HCT116 (cell line): ENCODE measurements around the gene TMEM181. TPM values are rescaled to one million over a fixed set of nuclear protein-coding genes. Genes with fewer than 3 reads are reported as not detected.
A peak's percentile ranks its signal among the peaks of the same experiment; 100 is the strongest.

Source experiments
- ATAC-seq: fragments of 200-7000 bp; cut with Tn5 transposase; 2 replicates; pipeline ENCODE4 v1.9.1; 2020; ENCODE audit warnings: mild to moderate bottlenecking, moderate library complexity
- BruUV-seq: library from RNA; stranded (reverse); fragments of 400-500 nt; replicated peaks from 2 replicates; lab custom pipeline; 2021; lab: Mats Ljungman, UMichigan
- CTCF ChIA-PET: fragments of 300-600 bp; sonication (Branson Sonifier 250); formaldehyde crosslinking; loops from one replicate; lab custom pipeline; 2021; ENCODE audit warnings: antibody characterized with exemption; lab: Charles Lee
- POLR2A ChIA-PET: fragments of 300-600, 350-600 bp; sonication (Branson Sonifier 250); formaldehyde crosslinking; loops from one replicate; lab custom pipeline; 2021; ENCODE audit warnings: antibody characterized with exemption; lab: Charles Lee
- RAD21 ChIA-PET, 2 experiments: fragments of 300-600 bp; sonication (Branson Sonifier 250); formaldehyde crosslinking; loops; one replicate each; lab custom pipeline; 2023; ENCODE audit warnings: low total read pairs in 2 of 2; ENCODE audit not compliant: uncharacterized antibody in 2 of 2, unreplicated experiment in 2 of 2, low non-redundant PET in 1 of 2; lab: Charles Lee
- DNase-seq: peaks from one replicate; pipeline ENCODE4 v3.0.0-alpha.2; 2010; ENCODE audit warnings: low read depth, low spot score
- H2AFZ ChIP-seq: fragments of 200-600 bp; shearing (Covaris generic), sonication (generic); 2 replicates; pipeline ENCODE4 v1.6.1; 2017; ENCODE audit warnings: low read depth, mixed run types, mixed read lengths, antibody characterized with exemption, low read length; ENCODE audit not compliant: poor library complexity, severe bottlenecking
- H3K27ac ChIP-seq: 2 replicates; pipeline ENCODE4 v1.5.1; 2012; ENCODE audit warnings: low read depth, low read length
- H3K27me3 ChIP-seq: fragments of 200-600 bp; sonication (generic); 2 replicates; pipeline ENCODE4 v1.6.1; 2016; ENCODE audit warnings: mixed run types, low read length, mixed read lengths; ENCODE audit not compliant: insufficient read depth
- H3K36me3 ChIP-seq, 2 experiments: fragments of 200-500 bp in 1 of 2; fragments of 200-600 bp in 1 of 2; sonication (Bioruptor generic) in 1 of 2; sonication (generic) in 1 of 2; 2 replicates each; pipeline versions ENCODE4 v1.5.1 to v1.6.1; 2014 to 2016; ENCODE audit warnings: low read length in 2 of 2, inconsistent platforms in 1 of 2, mixed read lengths in 1 of 2, mixed run types in 1 of 2; ENCODE audit not compliant: insufficient read depth in 2 of 2, control insufficient read depth in 1 of 2
- H3K4me1 ChIP-seq, 2 experiments: fragments of 200-600 bp in 1 of 2; sonication (generic) in 1 of 2; 2 replicates each; pipeline versions ENCODE4 v1.5.1 to v1.6.1; 2012 to 2017; ENCODE audit warnings: low read length in 2 of 2, inconsistent platforms in 1 of 2, mild to moderate bottlenecking in 1 of 2, mixed read lengths in 1 of 2, mixed run types in 1 of 2, moderate library complexity in 1 of 2; ENCODE audit not compliant: insufficient read depth in 2 of 2, control insufficient read depth in 1 of 2
- H3K4me2 ChIP-seq: fragments of 200-600 bp; sonication (generic); 2 replicates; pipeline ENCODE4 v1.6.1; 2017; ENCODE audit warnings: mixed run types, low read length, mixed read lengths
- H3K4me3 ChIP-seq, 2 experiments: fragments of 200-600 bp in 1 of 2; sonication (generic) in 1 of 2; replicated peaks in 1 of 2; 2 replicates each; pipeline ENCODE4 v1.5.1; 2011 to 2016; ENCODE audit warnings: low read length in 2 of 2, control low read depth in 1 of 2, low read depth in 1 of 2, mild to moderate bottlenecking in 1 of 2, mixed read lengths in 1 of 2, mixed run types in 1 of 2
- H3K79me2 ChIP-seq: fragments of 200-600 bp; sonication (generic); 2 replicates; pipeline ENCODE4 v1.6.1; 2017; ENCODE audit warnings: mild to moderate bottlenecking, mixed run types, low read length, moderate library complexity, mixed read lengths; ENCODE audit not compliant: insufficient read depth
- H3K9ac ChIP-seq: fragments of 200-600 bp; sonication (generic); 2 replicates; pipeline ENCODE4 v1.6.1; 2016; ENCODE audit warnings: low read length, mixed read lengths
- H3K9me2 ChIP-seq: fragments of 200-600 bp; sonication (generic), shearing (Covaris generic); 2 replicates; pipeline ENCODE4 v1.6.1; 2017; ENCODE audit warnings: mixed run types, mild to moderate bottlenecking, moderate library complexity; ENCODE audit not compliant: insufficient read depth
- H3K9me3 ChIP-seq, 2 experiments: fragments of 200-500 bp in 1 of 2; fragments of 200-600 bp in 1 of 2; sonication (Bioruptor generic) in 1 of 2; sonication (generic) in 1 of 2; 2 replicates each; pipeline ENCODE4 v1.6.1; 2014 to 2017; ENCODE audit warnings: low read length in 2 of 2, mixed read lengths in 2 of 2, inconsistent platforms in 1 of 2, low read depth in 1 of 2, mild to moderate bottlenecking in 1 of 2, mixed run types in 1 of 2, moderate library complexity in 1 of 2; ENCODE audit not compliant: control insufficient read depth in 1 of 2, insufficient read depth in 1 of 2
- H4K20me1 ChIP-seq: fragments of 200-600 bp; sonication (generic), shearing (Covaris generic); 2 replicates; pipeline ENCODE4 v1.6.1; 2017; ENCODE audit warnings: mixed run types, mild to moderate bottlenecking, moderate library complexity; ENCODE audit not compliant: insufficient read depth
- CBX3 ChIP-seq: IDR thresholded peaks from 2 replicates; pipeline ENCODE4 v1.6.1; 2012; ENCODE audit warnings: low read depth
- ELF1 ChIP-seq: IDR thresholded peaks from 2 replicates; pipeline ENCODE4 v1.6.1; 2012; ENCODE audit warnings: low read depth, borderline replicate concordance
- EZH2 ChIP-seq: fragments of 200-600 bp; sonication (generic); IDR thresholded peaks from 2 replicates; pipeline ENCODE4 v1.6.1; 2017; ENCODE audit warnings: antibody characterized with exemption, mixed run types
- EZH2phosphoT487 ChIP-seq: fragments of 200-600 bp; IDR thresholded peaks from 2 replicates; pipeline ENCODE4 v1.6.1; 2018; ENCODE audit warnings: antibody characterized with exemption, borderline replicate concordance
- FOSL1 ChIP-seq: IDR thresholded peaks from 2 replicates; pipeline ENCODE4 v1.6.1; 2012; ENCODE audit warnings: low read depth
- POLR2AphosphoS5 ChIP-seq: IDR thresholded peaks from 2 replicates; pipeline ENCODE4 v1.6.1; 2011; ENCODE audit warnings: mild to moderate bottlenecking, low read depth, low read length, moderate library complexity
- RAD21 ChIP-seq: IDR thresholded peaks from 2 replicates; pipeline ENCODE4 v1.6.1; 2012; ENCODE audit warnings: low read depth, mild to moderate bottlenecking
- SIN3A ChIP-seq: IDR thresholded peaks from 2 replicates; pipeline ENCODE4 v1.6.1; 2012; ENCODE audit warnings: low read depth
- SP1 ChIP-seq: IDR thresholded peaks from 2 replicates; pipeline ENCODE4 v1.6.1; 2012; ENCODE audit warnings: low read depth
- SRF ChIP-seq: IDR thresholded peaks from 2 replicates; pipeline ENCODE4 v1.6.1; 2012; ENCODE audit warnings: low read depth
- TCF7L2 ChIP-seq: IDR thresholded peaks from 2 replicates; pipeline ENCODE4 v1.7.0; 2011; ENCODE audit warnings: borderline replicate concordance, inconsistent platforms; ENCODE audit not compliant: insufficient read depth, insufficient read length; ENCODE audit errors: extremely low read depth
- ZFX ChIP-seq: fragments of 450-650 bp; IDR thresholded peaks from 2 replicates; pipeline ENCODE4 v1.6.1; 2017
- intact Hi-C: fragments of 100-400 bp; cut with micrococcal nuclease; formaldehyde crosslinking; loops from 2 replicates; pipeline ENCODE4 v1.10.0; 2022
- total RNA-seq: library from RNA; stranded (reverse); gene quantifications from one replicate; pipeline ENCODE4 v1.2.1, GENCODE V29; 2021; ENCODE audit not compliant: unreplicated experiment
- TF ChIP-seq, protein P1 (sequence below), 3 experiments: fragments of 200-600 bp in 1 of 3; sonication (generic) in 1 of 3; IDR thresholded peaks in 2 of 3; conservative IDR thresholded peaks in 1 of 3; 2 replicates each; pipeline ENCODE4 v1.5.1; 2012 to 2017; ENCODE audit warnings: low read depth in 2 of 3, low read length in 2 of 3, antibody characterized with exemption in 1 of 3, borderline replicate concordance in 1 of 3, control low read depth in 1 of 3, mild to moderate bottlenecking in 1 of 3, mixed read lengths in 1 of 3, mixed run types in 1 of 3, moderate library complexity in 1 of 3; ENCODE audit not compliant: insufficient read depth in 1 of 3
- TF ChIP-seq, protein P2 (sequence below): IDR thresholded peaks from 2 replicates; pipeline ENCODE4 v1.6.1; 2012
- TF ChIP-seq, protein P3 (sequence below): IDR thresholded peaks from 2 replicates; pipeline ENCODE4 v1.6.1; 2011; ENCODE audit warnings: mild to moderate bottlenecking, low read length, moderate library complexity; ENCODE audit not compliant: insufficient replicate concordance; ENCODE audit errors: extremely low read depth

Gene TMEM181
- total RNA-seq, 1 experiment from 2014 or later = 34.4 TPM

DNA sequence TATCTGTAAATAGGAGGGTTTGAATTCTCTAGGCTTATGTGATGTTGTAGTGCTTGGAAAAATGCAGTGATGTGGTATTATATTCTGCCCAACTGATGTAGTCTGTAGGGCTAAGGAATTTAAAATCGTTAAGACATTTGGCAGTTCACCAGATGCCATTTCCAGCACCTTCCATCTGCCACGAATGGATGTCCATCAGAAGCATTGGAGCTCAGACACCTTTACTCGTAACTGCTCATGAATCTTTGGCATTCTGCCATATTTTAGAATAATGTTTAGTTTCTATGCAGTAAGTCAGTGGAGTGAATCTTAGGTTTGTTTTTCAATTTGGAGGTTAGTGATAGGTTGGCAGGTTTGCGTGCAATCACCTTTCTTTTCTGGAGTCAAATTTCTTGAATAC lies 87.6 kb downstream of the TMEM181 start:
- BruUV-seq = no TSS peak

More for the DNA sequence above, 87.6 kb downstream of the TMEM181 start:
- CTCF ChIA-PET = interaction anchor here (2.9 kb wide), 1 partner anchor 44 kb away, joined by 12 read pairs; no protein-coding TSS in a partner anchor
- Histone ChIP-seq H3K27ac (peak overlapping the region; percentile 97), H3K4me1 (peaks cover 53 to 65% of the 10 kb centered on the region in 2 experiments), H3K9me2 (no peaks in the 10 kb centered on the region), H3K27me3 (no peaks in the 10 kb centered on the region), H3K79me2 (peaks cover 37% of the 10 kb centered on the region), H3K9me3 (no peaks in the 10 kb centered on the region), H3K4me3 (no peak overlapping the region), H3K36me3 (no peaks in the 10 kb centered on the region), H3K9ac (peak overlapping the region; percentile 97), H2AFZ (no peak overlapping the region), H4K20me1 (no peaks in the 10 kb centered on the region), H3K4me2 (peak overlapping the region; percentile 89)
- ATAC-seq = no peak
- intact Hi-C loops = loop anchor here (10.0 kb wide), 1 partner anchor 347 kb away; no protein-coding TSS in a partner anchor
- RAD21 ChIA-PET = no interaction called here
- POLR2A ChIA-PET = no interaction called here
- DNase-seq = no peak
- TF ChIP-seq EZH2 = no peak
- TF ChIP-seq CBX3 = no peak
- no peak for TF ChIP-seq POLR2AphosphoS5
- TF ChIP-seq, protein P1, sequence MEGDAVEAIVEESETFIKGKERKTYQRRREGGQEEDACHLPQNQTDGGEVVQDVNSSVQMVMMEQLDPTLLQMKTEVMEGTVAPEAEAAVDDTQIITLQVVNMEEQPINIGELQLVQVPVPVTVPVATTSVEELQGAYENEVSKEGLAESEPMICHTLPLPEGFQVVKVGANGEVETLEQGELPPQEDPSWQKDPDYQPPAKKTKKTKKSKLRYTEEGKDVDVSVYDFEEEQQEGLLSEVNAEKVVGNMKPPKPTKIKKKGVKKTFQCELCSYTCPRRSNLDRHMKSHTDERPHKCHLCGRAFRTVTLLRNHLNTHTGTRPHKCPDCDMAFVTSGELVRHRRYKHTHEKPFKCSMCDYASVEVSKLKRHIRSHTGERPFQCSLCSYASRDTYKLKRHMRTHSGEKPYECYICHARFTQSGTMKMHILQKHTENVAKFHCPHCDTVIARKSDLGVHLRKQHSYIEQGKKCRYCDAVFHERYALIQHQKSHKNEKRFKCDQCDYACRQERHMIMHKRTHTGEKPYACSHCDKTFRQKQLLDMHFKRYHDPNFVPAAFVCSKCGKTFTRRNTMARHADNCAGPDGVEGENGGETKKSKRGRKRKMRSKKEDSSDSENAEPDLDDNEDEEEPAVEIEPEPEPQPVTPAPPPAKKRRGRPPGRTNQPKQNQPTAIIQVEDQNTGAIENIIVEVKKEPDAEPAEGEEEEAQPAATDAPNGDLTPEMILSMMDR (IDR thresholded peaks at IDR 0.05 in 2 of 3, conservative IDR thresholded peaks at IDR 0.05 in 1 of 3; ENCODE audit: borderline replicate concordance in 1 of 3, insufficient read depth in 1 of 3, low read depth in 2 of 3, low read length in 2 of 3) = no peak
- TF ChIP-seq, protein P2, sequence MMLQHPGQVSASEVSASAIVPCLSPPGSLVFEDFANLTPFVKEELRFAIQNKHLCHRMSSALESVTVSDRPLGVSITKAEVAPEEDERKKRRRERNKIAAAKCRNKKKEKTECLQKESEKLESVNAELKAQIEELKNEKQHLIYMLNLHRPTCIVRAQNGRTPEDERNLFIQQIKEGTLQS = no peak
- no peak for TF ChIP-seq RAD21
- TF ChIP-seq ELF1 = no peak
- no peak for TF ChIP-seq SRF
- no peak for TF ChIP-seq EZH2phosphoT487
- no peak for TF ChIP-seq TCF7L2
- TF ChIP-seq FOSL1 = no peak
- TF ChIP-seq SP1 = no peak
- TF ChIP-seq SIN3A = no peak
- no peak for TF ChIP-seq ZFX
- TF ChIP-seq, protein P3, sequence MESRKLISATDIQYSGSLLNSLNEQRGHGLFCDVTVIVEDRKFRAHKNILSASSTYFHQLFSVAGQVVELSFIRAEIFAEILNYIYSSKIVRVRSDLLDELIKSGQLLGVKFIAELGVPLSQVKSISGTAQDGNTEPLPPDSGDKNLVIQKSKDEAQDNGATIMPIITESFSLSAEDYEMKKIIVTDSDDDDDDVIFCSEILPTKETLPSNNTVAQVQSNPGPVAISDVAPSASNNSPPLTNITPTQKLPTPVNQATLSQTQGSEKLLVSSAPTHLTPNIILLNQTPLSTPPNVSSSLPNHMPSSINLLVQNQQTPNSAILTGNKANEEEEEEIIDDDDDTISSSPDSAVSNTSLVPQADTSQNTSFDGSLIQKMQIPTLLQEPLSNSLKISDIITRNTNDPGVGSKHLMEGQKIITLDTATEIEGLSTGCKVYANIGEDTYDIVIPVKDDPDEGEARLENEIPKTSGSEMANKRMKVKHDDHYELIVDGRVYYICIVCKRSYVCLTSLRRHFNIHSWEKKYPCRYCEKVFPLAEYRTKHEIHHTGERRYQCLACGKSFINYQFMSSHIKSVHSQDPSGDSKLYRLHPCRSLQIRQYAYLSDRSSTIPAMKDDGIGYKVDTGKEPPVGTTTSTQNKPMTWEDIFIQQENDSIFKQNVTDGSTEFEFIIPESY = no peak
